Kidney tubule cell (primary cell): ENCODE results near the gene SBSN.

Experiments used
- DNase-seq: peaks from one replicate; pipeline ENCODE4 v3.0.0-alpha.2; 2018; ENCODE audit warnings: low spot score

The SBSN gene

DNA sequence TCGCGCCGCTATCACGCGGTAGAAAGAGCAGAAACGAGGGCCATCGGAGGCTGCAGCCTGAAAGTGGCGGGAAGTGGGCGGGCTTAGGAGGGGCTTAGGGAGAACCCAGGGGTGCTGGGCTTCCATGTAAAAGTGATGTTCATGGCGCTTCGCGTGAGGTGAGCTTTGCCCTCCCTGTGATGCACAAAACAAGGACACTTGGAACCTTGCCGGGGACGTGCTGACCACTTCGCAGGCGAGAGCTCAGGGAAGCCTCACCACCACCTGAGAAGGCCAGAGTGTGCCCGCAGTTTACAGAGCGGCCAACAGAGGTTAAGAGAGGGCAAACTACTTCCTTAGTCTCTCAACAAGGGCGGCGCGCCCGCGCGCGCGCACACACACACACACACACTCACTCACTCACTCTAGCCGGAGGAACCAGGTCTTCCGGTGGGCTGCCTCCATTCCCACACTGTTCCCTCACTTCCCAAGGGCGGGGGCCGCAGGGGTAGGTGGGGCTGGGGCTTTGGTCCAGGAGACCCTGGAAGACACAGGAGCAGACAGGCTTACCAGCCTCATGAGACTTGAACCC is 5.8 kb upstream of the SBSN start:
- DNase-seq, result peak; percentile 51

GRCh38 chr19:35533201-35533821 is 5.2 kb upstream of the SBSN start, which contains the start of gene GAPDHS:
TSS of gene GAPDHS (plus strand) at chr19:35533456. CDS start at chr19:35533528, 72 bp downstream.
- no peak for DNase-seq

DNA sequence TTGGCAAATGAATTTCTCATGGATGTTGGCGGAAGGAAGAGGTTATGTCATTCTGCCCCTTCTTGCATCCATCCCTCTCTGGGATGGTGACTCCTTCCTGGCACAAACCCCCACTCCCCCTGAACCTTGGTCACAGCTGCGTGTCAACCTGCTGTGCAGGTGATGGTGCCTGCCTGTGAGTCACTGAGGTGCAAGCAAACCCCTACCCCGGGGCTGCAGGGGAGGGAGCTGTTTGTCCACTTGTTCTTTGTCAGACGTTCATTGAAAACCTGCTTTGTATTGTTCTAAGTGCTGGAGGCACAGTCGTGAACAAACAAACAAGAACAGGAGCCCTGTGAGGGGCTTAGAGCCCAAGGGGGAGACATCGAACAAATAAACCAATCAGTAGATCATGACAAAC is 3.2 kb upstream of the SBSN start:
- DNase-seq, result peak; percentile 48

- DNase-seq, result no peak
Observed at GRCh38 chr19:35529241-35530218, 1.4 kb upstream of the SBSN start.

- no peak for DNase-seq
Observed at GRCh38 chr19:35525873-35526272, 2.2 kb downstream of the SBSN start.

- no peak for DNase-seq
Observed at GRCh38 chr19:35524181-35524837, 3.8 kb downstream of the SBSN start.

GRCh38 chr19:35522745-35523327 is 5.3 kb downstream of the SBSN start:
- DNase-seq, result no peak

DNA sequence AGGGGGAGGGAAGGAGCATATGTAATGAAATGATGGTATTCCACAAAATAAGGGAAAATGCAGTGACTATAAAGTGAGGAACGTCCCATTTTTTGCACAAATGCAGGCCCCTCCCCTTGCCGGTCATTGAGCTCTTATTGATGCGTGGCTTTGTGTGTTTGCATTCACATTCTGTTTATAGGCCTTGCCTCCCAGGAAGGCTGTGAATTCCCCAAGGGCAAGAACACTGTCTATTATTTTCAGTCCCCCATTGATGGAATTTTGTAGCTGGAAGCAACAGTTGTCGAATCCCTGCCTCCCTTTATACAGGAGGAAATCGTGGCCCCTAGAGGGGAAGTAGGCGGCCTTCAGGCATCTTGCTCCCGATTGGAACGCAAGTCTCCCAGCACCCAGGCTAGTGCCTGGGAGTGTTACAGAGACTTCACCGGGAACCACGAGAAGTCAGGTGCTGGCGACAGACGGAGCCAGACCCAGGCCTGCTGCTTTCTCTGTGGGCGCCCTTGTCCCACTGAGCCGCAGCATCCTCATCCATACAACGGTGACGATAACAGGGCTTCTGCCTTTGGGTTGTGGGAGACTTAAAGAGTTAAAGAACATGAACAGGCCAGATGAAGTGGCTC is 6.9 kb downstream of the SBSN start:
- no peak for DNase-seq

DNA sequence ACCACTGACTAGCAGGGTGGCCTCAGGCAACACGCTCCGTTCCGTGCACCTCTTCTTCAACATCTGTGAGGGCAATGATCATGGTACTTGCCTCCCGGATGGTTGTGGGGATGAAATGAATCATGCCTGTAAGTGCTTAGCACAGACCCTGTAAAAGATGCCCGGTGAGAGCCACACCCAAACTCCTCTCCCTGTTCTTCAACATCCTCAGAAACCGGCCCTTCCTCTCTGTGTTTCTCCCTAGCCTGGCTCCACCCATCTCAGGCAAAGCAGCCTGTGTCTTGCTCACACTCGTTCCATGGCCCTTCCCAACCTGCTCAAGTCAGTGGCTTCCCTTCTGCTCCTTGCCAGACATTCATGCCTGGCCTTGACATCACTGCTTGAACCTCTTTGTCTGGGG is 8.8 kb downstream of the SBSN start:
- no peak for DNase-seq

DNA sequence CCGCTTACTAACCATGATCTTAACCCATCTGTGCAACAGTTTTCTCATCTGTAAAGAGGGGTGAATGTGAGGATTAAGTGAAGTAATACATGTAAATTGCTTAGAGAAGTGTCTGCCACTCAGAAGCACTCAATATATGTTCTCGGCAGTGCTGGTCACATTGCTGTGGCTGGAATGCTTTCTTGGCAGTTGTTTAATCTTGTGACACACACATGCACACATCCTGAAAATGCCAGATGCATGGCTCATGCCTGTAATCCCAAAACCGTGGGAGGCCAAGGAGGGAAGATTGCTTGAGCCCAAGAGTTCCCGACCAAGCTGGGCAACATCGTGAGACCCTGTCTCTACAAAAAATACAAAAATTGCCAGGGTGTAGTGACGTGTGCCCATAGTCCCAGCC is 9.8 kb downstream of the SBSN start:
- peak; percentile 87 for DNase-seq

- DNase-seq, result no peak
Observed at GRCh38 chr19:35517342-35517741, 10.8 kb downstream of the SBSN start.

- no peak for DNase-seq
Observed at GRCh38 chr19:35516310-35516709, 11.8 kb downstream of the SBSN start.

GRCh38 chr19:35514282-35514809 is 13.8 kb downstream of the SBSN start:
- peak; percentile 20 for DNase-seq

DNA sequence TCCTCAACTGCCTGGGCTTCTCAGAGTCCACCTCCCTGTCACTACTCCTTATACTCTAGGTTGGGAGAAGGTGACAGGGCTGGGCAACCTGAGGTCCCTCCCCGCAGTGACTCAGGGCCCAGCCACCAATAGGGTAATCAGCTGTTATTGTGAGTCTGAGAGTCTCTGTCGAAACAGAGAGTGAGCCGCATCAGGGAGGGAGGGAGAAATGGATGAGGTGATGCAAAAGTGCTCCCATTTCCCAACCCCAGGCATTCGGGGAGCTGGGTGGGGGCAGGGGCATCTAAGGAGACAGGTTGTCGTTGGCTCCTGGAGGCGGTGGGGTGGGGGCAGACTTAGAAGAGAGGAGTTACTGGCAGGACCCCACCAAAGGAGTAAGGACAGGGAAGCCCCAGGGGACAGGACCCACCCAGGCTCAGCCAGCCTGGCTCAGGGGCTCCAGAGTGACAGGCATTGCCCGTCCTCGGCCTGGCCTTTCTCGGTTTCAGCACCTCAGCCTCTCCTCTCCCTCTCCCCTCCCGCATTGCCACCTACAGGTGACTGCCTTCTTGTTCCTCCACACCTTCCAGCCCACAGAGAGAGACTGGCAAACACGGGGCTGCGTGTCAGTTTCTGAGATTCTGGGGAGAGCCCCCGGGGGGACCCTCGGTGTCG is 14.4 kb downstream of the SBSN start, which contains the start of gene DMKN:
TSS of gene DMKN (minus strand) at position 22 of the 654 bp plus-strand sequence. CDS start 174 bp downstream, outside the sequence.
- peak; percentile 57 for DNase-seq

- no peak for DNase-seq
Observed at GRCh38 chr19:35512831-35513627, 15.1 kb downstream of the SBSN start.

- no peak for DNase-seq
Observed at GRCh38 chr19:35511337-35511736, 16.8 kb downstream of the SBSN start.

DNA sequence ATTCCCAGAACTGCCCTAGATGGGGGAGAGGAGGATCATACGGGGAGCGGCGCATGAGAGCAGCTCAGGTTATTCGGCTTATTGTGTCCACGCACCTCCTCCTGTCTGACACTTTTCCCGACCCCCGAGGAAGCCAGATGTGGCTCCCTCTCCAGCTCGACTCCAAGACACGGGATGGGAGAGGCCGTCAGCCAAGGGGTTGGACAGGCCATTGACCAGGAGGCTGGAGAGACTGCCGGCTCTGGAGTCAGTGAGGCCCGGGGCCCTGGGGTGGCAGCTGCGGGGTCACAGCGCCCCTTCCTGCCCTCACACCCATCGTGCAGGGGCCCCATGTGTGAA is 17.5 kb downstream of the SBSN start:
- DNase-seq, result no peak

GRCh38 chr19:35509861-35510625 is 18.1 kb downstream of the SBSN start:
- DNase-seq, result peak; percentile 90

DNA sequence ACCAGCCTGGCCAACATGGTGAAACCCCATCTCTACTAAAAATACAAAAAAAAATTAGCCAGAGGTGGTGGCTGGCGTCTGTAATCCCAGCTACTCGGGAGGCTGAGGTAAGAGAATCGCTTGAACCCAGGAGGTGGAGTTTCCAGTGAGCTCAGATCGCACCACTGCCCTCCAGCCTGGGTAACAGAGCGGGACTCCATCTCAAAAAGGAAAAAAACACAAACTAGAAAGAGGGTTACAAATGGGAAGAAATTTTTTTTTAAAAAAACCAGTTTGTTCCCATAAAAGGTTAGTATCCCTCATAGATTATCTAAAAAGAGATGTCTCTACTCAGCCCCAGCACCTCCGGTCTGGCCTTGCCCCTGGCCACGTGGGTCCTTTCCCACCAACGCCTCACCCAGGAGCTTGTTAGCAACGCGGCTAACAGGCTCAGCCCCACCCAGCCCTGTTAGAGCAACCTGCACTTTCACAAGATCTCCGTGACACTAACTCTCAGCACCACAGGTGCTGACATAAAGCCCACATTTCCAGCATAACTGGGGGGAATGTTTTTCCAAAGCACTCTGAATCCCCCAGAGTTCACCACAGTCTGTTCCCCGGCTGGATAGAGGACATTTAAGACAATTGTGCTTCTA is 19.0 kb downstream of the SBSN start:
- peak; percentile 83 for DNase-seq
